ENCODE results near the gene ISCA2.

ISCA2 gene

DNA sequence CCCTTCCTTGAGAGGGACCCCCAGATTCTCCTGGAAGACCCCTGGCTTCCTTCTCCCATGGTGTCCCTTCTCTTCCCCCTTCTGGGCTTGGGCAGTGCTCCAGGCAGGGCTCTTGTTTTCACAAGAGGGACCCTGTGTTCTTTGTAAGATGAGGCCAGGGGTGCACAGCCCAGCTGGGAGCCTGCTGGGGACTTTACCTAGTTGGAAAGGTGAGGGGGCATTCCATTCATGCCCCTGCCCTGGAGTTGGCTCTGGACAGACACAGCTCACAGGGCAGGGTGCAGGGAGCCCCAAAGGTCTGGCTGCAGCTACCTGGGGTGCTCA is 31.2 kb downstream of the ISCA2 start:
- H3K9me3 ChIP-seq (ENCODE audit: control insufficient read depth in 1 of 2, low read length in 2 of 2): no peaks in the 10 kb centered on the region
- H3K4me3 ChIP-seq (ENCODE audit: low read depth in 1 of 2, low read length in 2 of 2): no peak overlapping the region
- H3K27ac ChIP-seq (ENCODE audit: low read depth, low read length): no peak overlapping the region
- H3K27me3 ChIP-seq (ENCODE audit: control insufficient read depth in 1 of 2, insufficient read depth in 2 of 2, low read length in 2 of 2): peaks cover 0 to 4% of the 10 kb centered on the region in 2 donors
- H3K9ac ChIP-seq (ENCODE audit: low read depth in 1 of 2, low read length in 2 of 2): no peak overlapping the region
- H3K4me1 ChIP-seq (ENCODE audit: control insufficient read depth in 1 of 2, insufficient read depth in 2 of 2, low read length in 2 of 2): no peaks in the 10 kb centered on the region
- no peaks in the 10 kb centered on the region for H3K36me3 ChIP-seq (ENCODE audit: control insufficient read depth in 1 of 2, insufficient read depth in 2 of 2, low read length in 2 of 2)

DNA sequence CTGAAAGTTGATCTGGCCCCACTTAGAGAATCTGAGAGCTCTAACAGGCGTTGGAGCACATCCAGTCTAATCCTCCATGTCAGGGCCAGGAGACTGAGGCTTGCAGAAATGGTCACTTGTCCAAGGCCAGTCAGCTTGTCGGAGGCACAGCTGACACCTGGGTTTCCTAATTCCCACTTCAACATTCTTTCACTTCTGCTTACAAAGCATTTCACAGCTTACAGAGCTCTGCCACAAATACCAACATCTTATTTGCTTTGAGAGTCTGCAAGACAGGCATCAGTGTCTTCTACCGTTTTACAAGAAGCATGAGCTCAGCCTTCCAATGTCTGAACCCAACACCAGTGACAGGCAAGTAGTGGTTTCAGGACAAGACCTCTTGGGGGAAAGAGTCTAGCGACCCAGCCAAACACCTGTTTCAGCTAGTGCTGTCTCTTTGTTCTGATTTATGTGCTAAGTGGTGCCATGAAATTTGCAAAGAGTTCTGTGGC is 31.8 kb downstream of the ISCA2 start:
- no peaks in the 10 kb centered on the region for H3K9me3 ChIP-seq (ENCODE audit: control insufficient read depth in 1 of 2, low read length in 2 of 2)
- H3K27ac ChIP-seq (ENCODE audit: low read depth, low read length): no peak overlapping the region
- H3K36me3 ChIP-seq (ENCODE audit: control insufficient read depth in 1 of 2, insufficient read depth in 2 of 2, low read length in 2 of 2): no peaks in the 10 kb centered on the region
- peaks cover 0 to 4% of the 10 kb centered on the region in 2 donors for H3K27me3 ChIP-seq (ENCODE audit: control insufficient read depth in 1 of 2, insufficient read depth in 2 of 2, low read length in 2 of 2)
- H3K4me1 ChIP-seq (ENCODE audit: control insufficient read depth in 1 of 2, insufficient read depth in 2 of 2, low read length in 2 of 2): no peaks in the 10 kb centered on the region
- no peak overlapping the region for H3K4me3 ChIP-seq (ENCODE audit: low read depth in 1 of 2, low read length in 2 of 2)
- H3K9ac ChIP-seq (ENCODE audit: low read depth in 1 of 2, low read length in 2 of 2): no peak overlapping the region

DNA sequence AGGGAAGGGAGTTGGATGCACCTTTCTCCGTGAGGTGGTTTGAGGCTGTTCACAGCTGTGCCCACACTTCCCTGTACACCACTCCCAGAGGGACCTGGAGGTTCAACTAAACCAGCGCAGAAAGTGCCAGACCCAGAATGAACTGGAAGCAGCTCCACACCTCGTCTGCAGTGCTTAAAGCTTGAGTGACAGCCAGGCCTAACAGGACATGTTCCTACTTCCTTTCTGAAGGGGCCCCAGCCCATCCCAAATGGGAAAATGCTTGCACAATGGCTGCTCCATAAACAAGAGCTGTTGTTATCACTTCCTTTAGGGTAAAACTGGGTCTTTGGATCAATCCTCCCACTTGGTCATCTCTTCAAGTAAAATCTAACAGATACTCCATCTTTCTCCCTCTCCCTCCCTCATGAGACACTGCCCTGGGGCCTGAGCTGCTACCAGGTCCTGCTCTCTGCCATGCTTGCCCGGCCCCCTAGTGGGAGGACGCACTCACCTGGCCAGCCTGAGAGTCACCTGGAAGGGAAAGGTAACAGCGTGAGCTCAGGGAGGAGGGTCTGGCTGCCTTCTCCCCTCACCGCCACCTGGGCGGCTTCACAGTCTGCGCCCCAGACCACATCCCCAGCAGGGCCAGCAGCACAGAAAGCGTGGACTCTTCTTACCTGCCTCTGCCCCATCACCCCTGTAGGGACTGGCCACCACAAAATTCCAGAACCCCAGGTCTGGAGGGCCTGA is 33.5 kb downstream of the ISCA2 start:
- Histone ChIP-seq H3K4me3 (ENCODE audit: low read depth in 1 of 2, low read length in 2 of 2) (no peak overlapping the region), H3K36me3 (ENCODE audit: control insufficient read depth in 1 of 2, insufficient read depth in 2 of 2, low read length in 2 of 2) (no peaks in the 10 kb centered on the region), H3K9me3 (ENCODE audit: control insufficient read depth in 1 of 2, low read length in 2 of 2) (no peaks in the 10 kb centered on the region), H3K4me1 (ENCODE audit: control insufficient read depth in 1 of 2, insufficient read depth in 2 of 2, low read length in 2 of 2) (no peaks in the 10 kb centered on the region), H3K9ac (ENCODE audit: low read depth in 1 of 2, low read length in 2 of 2) (no peak overlapping the region), H3K27ac (ENCODE audit: low read depth, low read length) (no peak overlapping the region), H3K27me3 (ENCODE audit: control insufficient read depth in 1 of 2, insufficient read depth in 2 of 2, low read length in 2 of 2) (no peaks in the 10 kb centered on the region)

DNA sequence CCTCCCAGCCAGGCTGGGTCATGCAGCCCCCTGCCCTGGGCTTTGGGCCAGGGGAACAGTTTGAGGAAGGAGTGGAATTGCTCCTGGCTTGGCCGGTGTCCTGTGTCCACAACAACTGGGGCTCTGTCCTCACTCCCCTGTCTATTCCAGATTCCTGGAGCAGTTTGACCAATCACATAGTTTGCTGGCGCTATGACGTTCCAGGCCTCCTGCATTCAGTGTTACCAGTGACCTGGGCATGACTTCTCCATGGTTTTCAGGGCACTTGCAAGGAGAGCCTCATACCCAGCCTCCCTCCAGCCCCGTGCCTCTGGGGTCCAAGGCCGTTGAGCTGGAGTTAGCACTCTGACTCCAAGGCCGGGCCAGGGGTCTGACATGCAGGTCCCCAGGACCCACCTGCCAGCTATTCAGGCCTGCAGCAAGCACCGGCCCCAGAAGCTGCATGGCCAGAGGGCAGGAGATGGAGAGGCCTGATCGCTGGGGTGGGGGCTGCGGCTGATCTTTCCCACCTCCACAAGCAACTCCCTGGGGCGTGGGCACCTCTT is 34.2 kb downstream of the ISCA2 start:
- Histone ChIP-seq H3K9me3 (ENCODE audit: control insufficient read depth in 1 of 2, low read length in 2 of 2) (no peaks in the 10 kb centered on the region), H3K27me3 (ENCODE audit: control insufficient read depth in 1 of 2, insufficient read depth in 2 of 2, low read length in 2 of 2) (no peaks in the 10 kb centered on the region), H3K9ac (ENCODE audit: low read depth in 1 of 2, low read length in 2 of 2) (no peak overlapping the region), H3K4me3 (ENCODE audit: low read depth in 1 of 2, low read length in 2 of 2) (no peak overlapping the region), H3K36me3 (ENCODE audit: control insufficient read depth in 1 of 2, insufficient read depth in 2 of 2, low read length in 2 of 2) (no peaks in the 10 kb centered on the region), H3K4me1 (ENCODE audit: control insufficient read depth in 1 of 2, insufficient read depth in 2 of 2, low read length in 2 of 2) (no peaks in the 10 kb centered on the region), H3K27ac (ENCODE audit: low read depth, low read length) (no peak overlapping the region)

DNA sequence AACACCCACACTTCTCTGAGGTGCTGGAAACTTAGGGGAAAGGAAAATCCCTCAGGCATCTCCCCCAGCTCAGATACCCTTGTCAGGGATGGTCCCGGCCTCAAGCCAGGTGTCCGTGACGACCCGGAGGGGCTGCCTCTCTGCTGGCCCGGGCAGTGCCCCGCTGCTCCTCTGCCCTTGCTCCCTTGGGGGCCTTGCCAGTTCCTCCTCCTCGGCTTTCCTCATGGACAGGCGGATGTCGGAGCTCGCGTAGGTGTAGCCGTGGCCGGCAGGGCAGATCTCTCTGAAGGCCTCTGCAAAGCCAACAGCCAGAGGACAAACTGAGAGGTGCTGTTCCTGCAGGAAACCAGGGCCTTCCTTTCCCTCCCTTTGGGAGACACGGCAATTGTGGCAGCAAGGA is 34.8 kb downstream of the ISCA2 start:
- H3K27me3 ChIP-seq (ENCODE audit: control insufficient read depth in 1 of 2, insufficient read depth in 2 of 2, low read length in 2 of 2): no peaks in the 10 kb centered on the region
- no peaks in the 10 kb centered on the region for H3K4me1 ChIP-seq (ENCODE audit: control insufficient read depth in 1 of 2, insufficient read depth in 2 of 2, low read length in 2 of 2)
- H3K27ac ChIP-seq (ENCODE audit: low read depth, low read length): no peak overlapping the region
- H3K9ac ChIP-seq (ENCODE audit: low read depth in 1 of 2, low read length in 2 of 2): no peak overlapping the region
- no peaks in the 10 kb centered on the region for H3K9me3 ChIP-seq (ENCODE audit: control insufficient read depth in 1 of 2, low read length in 2 of 2)
- no peak overlapping the region for H3K4me3 ChIP-seq (ENCODE audit: low read depth in 1 of 2, low read length in 2 of 2)
- no peaks in the 10 kb centered on the region for H3K36me3 ChIP-seq (ENCODE audit: control insufficient read depth in 1 of 2, insufficient read depth in 2 of 2, low read length in 2 of 2)

DNA sequence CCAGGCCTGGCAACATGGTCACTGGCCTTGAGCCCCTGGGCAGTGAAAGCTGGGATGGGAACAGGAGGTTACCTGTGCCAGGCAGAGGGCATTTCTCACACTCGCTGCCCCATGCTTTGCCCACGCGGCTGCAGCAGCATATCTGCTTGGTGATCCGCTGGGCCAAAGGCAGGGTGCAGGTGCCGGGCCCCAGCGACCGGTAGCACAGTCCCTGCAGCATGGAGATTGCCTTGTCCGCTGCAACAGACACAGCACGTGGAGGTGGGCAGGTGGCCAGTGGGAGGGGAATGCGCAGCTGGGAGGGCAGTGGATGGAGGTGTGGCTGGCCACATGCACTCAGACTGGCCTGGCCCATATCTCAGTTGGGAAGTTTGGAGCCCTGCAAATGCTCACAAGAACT is 35.3 kb downstream of the ISCA2 start:
- Histone ChIP-seq H3K4me3 (ENCODE audit: low read depth in 1 of 2, low read length in 2 of 2) (no peak overlapping the region), H3K9ac (ENCODE audit: low read depth in 1 of 2, low read length in 2 of 2) (no peak overlapping the region), H3K9me3 (ENCODE audit: control insufficient read depth in 1 of 2, low read length in 2 of 2) (no peaks in the 10 kb centered on the region), H3K36me3 (ENCODE audit: control insufficient read depth in 1 of 2, insufficient read depth in 2 of 2, low read length in 2 of 2) (no peaks in the 10 kb centered on the region), H3K27ac (ENCODE audit: low read depth, low read length) (no peak overlapping the region), H3K27me3 (ENCODE audit: control insufficient read depth in 1 of 2, insufficient read depth in 2 of 2, low read length in 2 of 2) (no peaks in the 10 kb centered on the region), H3K4me1 (ENCODE audit: control insufficient read depth in 1 of 2, insufficient read depth in 2 of 2, low read length in 2 of 2) (no peaks in the 10 kb centered on the region)

DNA sequence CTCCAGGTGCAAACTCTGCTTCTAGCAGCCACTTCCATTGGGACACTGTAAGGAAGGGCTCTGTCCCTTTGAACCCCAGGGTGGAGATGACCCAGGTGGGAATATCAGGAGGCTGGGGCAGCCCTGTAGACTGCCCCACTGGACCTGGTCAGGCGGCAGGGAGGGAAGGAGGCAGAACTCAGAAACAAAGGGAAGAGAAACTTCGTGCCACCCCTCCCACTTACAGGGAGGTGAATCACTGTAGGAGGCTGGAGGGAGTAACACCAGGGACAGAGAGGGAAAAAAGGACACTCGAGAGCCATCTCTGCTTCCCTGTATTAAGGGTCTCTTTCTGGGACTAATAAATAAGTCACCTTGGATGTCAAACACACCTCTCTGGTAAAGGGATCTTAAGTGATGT is 37.4 kb downstream of the ISCA2 start:
- H3K4me3 ChIP-seq (ENCODE audit: low read depth in 1 of 2, low read length in 2 of 2): no peak overlapping the region
- H3K9ac ChIP-seq (ENCODE audit: low read depth in 1 of 2, low read length in 2 of 2): no peak overlapping the region
- no peaks in the 10 kb centered on the region for H3K4me1 ChIP-seq (ENCODE audit: control insufficient read depth in 1 of 2, insufficient read depth in 2 of 2, low read length in 2 of 2)
- H3K27me3 ChIP-seq (ENCODE audit: control insufficient read depth in 1 of 2, insufficient read depth in 2 of 2, low read length in 2 of 2): no peaks in the 10 kb centered on the region
- no peaks in the 10 kb centered on the region for H3K36me3 ChIP-seq (ENCODE audit: control insufficient read depth in 1 of 2, insufficient read depth in 2 of 2, low read length in 2 of 2)
- H3K27ac ChIP-seq (ENCODE audit: low read depth, low read length): no peak overlapping the region
- H3K9me3 ChIP-seq (ENCODE audit: control insufficient read depth in 1 of 2, low read length in 2 of 2): no peaks in the 10 kb centered on the region

DNA sequence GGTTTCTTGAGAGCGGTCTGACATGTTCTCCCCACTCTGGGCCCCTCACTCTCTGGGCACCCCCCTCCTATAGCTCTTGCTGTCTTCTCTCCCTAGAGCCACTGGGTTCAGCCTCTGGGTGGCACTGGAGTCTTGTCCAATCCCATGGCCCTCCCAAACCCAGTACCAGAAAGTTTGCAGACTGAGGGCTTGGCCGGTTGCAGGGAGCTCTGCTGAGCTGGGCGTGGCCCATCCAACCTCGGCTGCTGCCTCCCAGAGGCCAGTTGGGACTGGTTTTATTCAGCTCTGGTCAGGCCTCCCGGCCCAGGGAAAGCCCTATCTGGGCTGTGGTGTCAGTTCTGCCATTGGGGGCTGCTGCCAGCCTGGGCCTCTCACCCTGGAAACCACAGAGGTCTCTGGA is 37.9 kb downstream of the ISCA2 start:
- no peak overlapping the region for H3K4me3 ChIP-seq (ENCODE audit: low read depth in 1 of 2, low read length in 2 of 2)
- H3K4me1 ChIP-seq (ENCODE audit: control insufficient read depth in 1 of 2, insufficient read depth in 2 of 2, low read length in 2 of 2): no peaks in the 10 kb centered on the region
- H3K27me3 ChIP-seq (ENCODE audit: control insufficient read depth in 1 of 2, insufficient read depth in 2 of 2, low read length in 2 of 2): no peaks in the 10 kb centered on the region
- H3K9ac ChIP-seq (ENCODE audit: low read depth in 1 of 2, low read length in 2 of 2): no peak overlapping the region
- no peak overlapping the region for H3K27ac ChIP-seq (ENCODE audit: low read depth, low read length)
- H3K36me3 ChIP-seq (ENCODE audit: control insufficient read depth in 1 of 2, insufficient read depth in 2 of 2, low read length in 2 of 2): no peaks in the 10 kb centered on the region
- no peaks in the 10 kb centered on the region for H3K9me3 ChIP-seq (ENCODE audit: control insufficient read depth in 1 of 2, low read length in 2 of 2)

DNA sequence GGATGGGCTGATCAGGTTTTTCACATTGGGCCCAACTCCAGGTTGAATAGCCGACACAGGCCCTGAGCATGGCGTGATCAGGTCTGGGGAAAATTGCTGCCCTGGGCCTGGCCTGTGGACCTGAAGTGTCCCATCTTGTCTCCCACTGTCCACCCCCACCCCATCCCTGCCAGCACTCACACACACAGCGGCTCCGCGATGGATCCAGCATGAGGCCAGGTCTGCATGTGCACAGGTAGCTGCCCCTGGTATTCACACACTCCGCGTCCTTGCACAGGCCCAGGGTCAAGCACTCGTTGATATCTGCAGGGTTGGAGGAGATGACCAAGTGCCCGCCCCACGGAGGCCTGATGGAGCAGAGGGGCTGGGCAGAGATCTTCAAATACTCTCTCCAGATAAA is 38.7 kb downstream of the ISCA2 start:
- no peak overlapping the region for H3K27ac ChIP-seq (ENCODE audit: low read depth, low read length)
- H3K4me3 ChIP-seq (ENCODE audit: low read depth in 1 of 2, low read length in 2 of 2): no peak overlapping the region
- H3K9me3 ChIP-seq (ENCODE audit: control insufficient read depth in 1 of 2, low read length in 2 of 2): no peaks in the 10 kb centered on the region
- no peaks in the 10 kb centered on the region for H3K36me3 ChIP-seq (ENCODE audit: control insufficient read depth in 1 of 2, insufficient read depth in 2 of 2, low read length in 2 of 2)
- no peak overlapping the region for H3K9ac ChIP-seq (ENCODE audit: low read depth in 1 of 2, low read length in 2 of 2)
- H3K4me1 ChIP-seq (ENCODE audit: control insufficient read depth in 1 of 2, insufficient read depth in 2 of 2, low read length in 2 of 2): no peaks in the 10 kb centered on the region
- no peaks in the 10 kb centered on the region for H3K27me3 ChIP-seq (ENCODE audit: control insufficient read depth in 1 of 2, insufficient read depth in 2 of 2, low read length in 2 of 2)

DNA sequence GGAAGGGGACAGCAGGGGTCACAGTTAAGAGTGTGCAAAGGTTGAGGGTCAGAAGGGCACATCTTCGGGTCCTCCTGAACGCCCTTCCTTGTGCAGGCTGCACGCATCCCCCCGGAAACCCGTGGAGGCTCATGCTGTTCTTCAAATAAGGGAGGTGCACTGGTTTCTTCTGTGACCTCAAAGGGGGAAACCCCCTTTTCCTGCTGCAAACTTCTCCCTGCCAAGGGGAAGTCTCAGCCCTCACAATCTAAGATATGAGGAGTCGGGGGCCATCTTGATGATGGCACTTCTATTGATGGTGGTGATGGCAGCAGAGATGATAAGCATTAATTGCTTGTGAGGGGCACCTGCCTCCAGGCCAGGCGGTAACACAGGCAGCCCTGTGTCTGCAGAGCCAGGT is 40.0 kb downstream of the ISCA2 start:
- no peaks in the 10 kb centered on the region for H3K27me3 ChIP-seq (ENCODE audit: control insufficient read depth in 1 of 2, insufficient read depth in 2 of 2, low read length in 2 of 2)
- no peak overlapping the region for H3K9ac ChIP-seq (ENCODE audit: low read depth in 1 of 2, low read length in 2 of 2)
- no peak overlapping the region for H3K4me3 ChIP-seq (ENCODE audit: low read depth in 1 of 2, low read length in 2 of 2)
- H3K9me3 ChIP-seq (ENCODE audit: control insufficient read depth in 1 of 2, low read length in 2 of 2): no peaks in the 10 kb centered on the region
- no peaks in the 10 kb centered on the region for H3K4me1 ChIP-seq (ENCODE audit: control insufficient read depth in 1 of 2, insufficient read depth in 2 of 2, low read length in 2 of 2)
- H3K36me3 ChIP-seq (ENCODE audit: control insufficient read depth in 1 of 2, insufficient read depth in 2 of 2, low read length in 2 of 2): no peaks in the 10 kb centered on the region
- no peak overlapping the region for H3K27ac ChIP-seq (ENCODE audit: low read depth, low read length)
